ENCODE data around the gene SLC44A5.
"Not testable (repeated sequence)": the region's sequence is repeated elsewhere in the genome, so short reads cannot be mapped to it uniquely, and the experiment has no call there.

SLC44A5 gene

GRCh38 chr1:75250114-75250513 lies 360.8 kb downstream of the SLC44A5 start:
- not testable (repeated sequence) for H3K36me3 ChIP-seq (ENCODE audit: insufficient read depth, low read length); H3K9ac ChIP-seq (ENCODE audit: low read length); H3K9me3 ChIP-seq (ENCODE audit: low read length); H3K27me3 ChIP-seq (ENCODE audit: control insufficient read depth in 1 of 2, insufficient read depth in 2 of 2, low read length in 2 of 2); H3K27ac ChIP-seq (ENCODE audit: low read depth, low read length); H3K4me1 ChIP-seq (ENCODE audit: insufficient read depth, low read length); H3K4me3 ChIP-seq (ENCODE audit: low read depth in 1 of 2, low read length in 2 of 2)

GRCh38 chr1:75245239-75245638 lies 365.7 kb downstream of the SLC44A5 start:
- Histone ChIP-seq H3K36me3 (ENCODE audit: insufficient read depth, low read length) (no peaks in the 10 kb centered on the region), H3K9ac (ENCODE audit: low read length) (no peak overlapping the region), H3K27me3 (ENCODE audit: control insufficient read depth in 1 of 2, insufficient read depth in 2 of 2, low read length in 2 of 2) (no peaks in the 10 kb centered on the region), H3K27ac (ENCODE audit: low read depth, low read length) (no peak overlapping the region), H3K4me3 (ENCODE audit: low read depth in 1 of 2, low read length in 2 of 2) (no peak overlapping the region), H3K9me3 (ENCODE audit: low read length) (no peaks in the 10 kb centered on the region), H3K4me1 (ENCODE audit: insufficient read depth, low read length) (no peaks in the 10 kb centered on the region)

- Histone ChIP-seq H3K4me1 (ENCODE audit: insufficient read depth, low read length) (no peaks in the 10 kb centered on the region), H3K4me3 (ENCODE audit: low read depth in 1 of 2, low read length in 2 of 2) (no peak overlapping the region), H3K9ac (ENCODE audit: low read length) (no peak overlapping the region), H3K9me3 (ENCODE audit: low read length) (no peaks in the 10 kb centered on the region), H3K36me3 (ENCODE audit: insufficient read depth, low read length) (no peaks in the 10 kb centered on the region), H3K27ac (ENCODE audit: low read depth, low read length) (no peak overlapping the region), H3K27me3 (ENCODE audit: control insufficient read depth in 1 of 2, insufficient read depth in 2 of 2, low read length in 2 of 2) (no peaks in the 10 kb centered on the region)
These were observed 367.8 kb downstream of the SLC44A5 start for GRCh38 chr1:75243124-75243523.

- no peak overlapping the region for H3K9ac ChIP-seq (ENCODE audit: low read length)
- H3K36me3 ChIP-seq (ENCODE audit: insufficient read depth, low read length): no peaks in the 10 kb centered on the region
- H3K4me3 ChIP-seq (ENCODE audit: low read depth in 1 of 2, low read length in 2 of 2): no peak overlapping the region
- H3K9me3 ChIP-seq (ENCODE audit: low read length): no peaks in the 10 kb centered on the region
- H3K27ac ChIP-seq (ENCODE audit: low read depth, low read length): no peak overlapping the region
- no peaks in the 10 kb centered on the region for H3K27me3 ChIP-seq (ENCODE audit: control insufficient read depth in 1 of 2, insufficient read depth in 2 of 2, low read length in 2 of 2)
- no peaks in the 10 kb centered on the region for H3K4me1 ChIP-seq (ENCODE audit: insufficient read depth, low read length)
These were observed 373.6 kb downstream of the SLC44A5 start for GRCh38 chr1:75237316-75237715.

- Histone ChIP-seq H3K9me3 (ENCODE audit: low read length) (no peaks in the 10 kb centered on the region), H3K27me3 (ENCODE audit: control insufficient read depth in 1 of 2, insufficient read depth in 2 of 2, low read length in 2 of 2) (no peaks in the 10 kb centered on the region), H3K4me1 (ENCODE audit: insufficient read depth, low read length) (no peaks in the 10 kb centered on the region), H3K9ac (ENCODE audit: low read length) (no peak overlapping the region), H3K4me3 (ENCODE audit: low read depth in 1 of 2, low read length in 2 of 2) (no peak overlapping the region), H3K36me3 (ENCODE audit: insufficient read depth, low read length) (no peaks in the 10 kb centered on the region), H3K27ac (ENCODE audit: low read depth, low read length) (no peak overlapping the region)
These were observed 376.4 kb downstream of the SLC44A5 start for GRCh38 chr1:75234562-75234961.

GRCh38 chr1:75233302-75233929 lies 377.5 kb downstream of the SLC44A5 start:
- no peaks in the 10 kb centered on the region for H3K36me3 ChIP-seq (ENCODE audit: insufficient read depth, low read length)
- no peaks in the 10 kb centered on the region for H3K4me1 ChIP-seq (ENCODE audit: insufficient read depth, low read length)
- no peaks in the 10 kb centered on the region for H3K27me3 ChIP-seq (ENCODE audit: control insufficient read depth in 1 of 2, insufficient read depth in 2 of 2, low read length in 2 of 2)
- no peaks in the 10 kb centered on the region for H3K9me3 ChIP-seq (ENCODE audit: low read length)
- H3K9ac ChIP-seq (ENCODE audit: low read length): no peak overlapping the region
- no peak overlapping the region for H3K27ac ChIP-seq (ENCODE audit: low read depth, low read length)
- no peak overlapping the region for H3K4me3 ChIP-seq (ENCODE audit: low read depth in 1 of 2, low read length in 2 of 2)

- Histone ChIP-seq H3K27ac (ENCODE audit: low read depth, low read length) (no peak overlapping the region), H3K9ac (ENCODE audit: low read length) (no peak overlapping the region), H3K36me3 (ENCODE audit: insufficient read depth, low read length) (no peaks in the 10 kb centered on the region), H3K4me3 (ENCODE audit: low read depth in 1 of 2, low read length in 2 of 2) (no peak overlapping the region), H3K27me3 (ENCODE audit: control insufficient read depth in 1 of 2, insufficient read depth in 2 of 2, low read length in 2 of 2) (no peaks in the 10 kb centered on the region), H3K9me3 (ENCODE audit: low read length) (no peaks in the 10 kb centered on the region), H3K4me1 (ENCODE audit: insufficient read depth, low read length) (no peaks in the 10 kb centered on the region)
These were observed 390.8 kb downstream of the SLC44A5 start for GRCh38 chr1:75220072-75220471.

- Histone ChIP-seq H3K4me3 (ENCODE audit: low read depth in 1 of 2, low read length in 2 of 2) (no peak overlapping the region), H3K4me1 (ENCODE audit: insufficient read depth, low read length) (no peaks in the 10 kb centered on the region), H3K27me3 (ENCODE audit: control insufficient read depth in 1 of 2, insufficient read depth in 2 of 2, low read length in 2 of 2) (no peaks in the 10 kb centered on the region), H3K9me3 (ENCODE audit: low read length) (no peaks in the 10 kb centered on the region), H3K9ac (ENCODE audit: low read length) (no peak overlapping the region), H3K36me3 (ENCODE audit: insufficient read depth, low read length) (no peaks in the 10 kb centered on the region), H3K27ac (ENCODE audit: low read depth, low read length) (no peak overlapping the region)
These were observed 396.9 kb downstream of the SLC44A5 start for GRCh38 chr1:75214017-75214416.

- no peak overlapping the region for H3K9ac ChIP-seq (ENCODE audit: low read length)
These were observed 399.3 kb downstream of the SLC44A5 start for GRCh38 chr1:75211648-75212047.

GRCh38 chr1:75208862-75209261 lies 402.1 kb downstream of the SLC44A5 start:
- Histone ChIP-seq H3K4me3 (ENCODE audit: low read depth in 1 of 2, low read length in 2 of 2) (no peak overlapping the region), H3K27ac (ENCODE audit: low read depth, low read length) (no peak overlapping the region), H3K9ac (ENCODE audit: low read length) (no peak overlapping the region), H3K36me3 (ENCODE audit: insufficient read depth, low read length) (no peaks in the 10 kb centered on the region), H3K4me1 (ENCODE audit: insufficient read depth, low read length) (no peaks in the 10 kb centered on the region), H3K9me3 (ENCODE audit: low read length) (no peaks in the 10 kb centered on the region), H3K27me3 (ENCODE audit: control insufficient read depth in 1 of 2, insufficient read depth in 2 of 2, low read length in 2 of 2) (no peaks in the 10 kb centered on the region)

More at GRCh38 chr1:75211648-75212047, 399.3 kb downstream of the SLC44A5 start:
- Histone ChIP-seq H3K4me3 (ENCODE audit: low read depth in 1 of 2, low read length in 2 of 2) (no peak overlapping the region), H3K27ac (ENCODE audit: low read depth, low read length) (no peak overlapping the region), H3K27me3 (ENCODE audit: control insufficient read depth in 1 of 2, insufficient read depth in 2 of 2, low read length in 2 of 2) (no peaks in the 10 kb centered on the region), H3K36me3 (ENCODE audit: insufficient read depth, low read length) (no peaks in the 10 kb centered on the region), H3K4me1 (ENCODE audit: insufficient read depth, low read length) (no peaks in the 10 kb centered on the region), H3K9me3 (ENCODE audit: low read length) (no peaks in the 10 kb centered on the region)

- H3K9me3 ChIP-seq (ENCODE audit: low read length): no peaks in the 10 kb centered on the region
- H3K9ac ChIP-seq (ENCODE audit: low read length): no peak overlapping the region
- H3K27me3 ChIP-seq (ENCODE audit: control insufficient read depth in 1 of 2, insufficient read depth in 2 of 2, low read length in 2 of 2): no peaks in the 10 kb centered on the region
- H3K36me3 ChIP-seq (ENCODE audit: insufficient read depth, low read length): no peaks in the 10 kb centered on the region
- no peaks in the 10 kb centered on the region for H3K4me1 ChIP-seq (ENCODE audit: insufficient read depth, low read length)
- no peak overlapping the region for H3K4me3 ChIP-seq (ENCODE audit: low read depth in 1 of 2, low read length in 2 of 2)
- H3K27ac ChIP-seq (ENCODE audit: low read depth, low read length): no peak overlapping the region
These were observed 407.3 kb downstream of the SLC44A5 start for GRCh38 chr1:75203415-75204277.

- Histone ChIP-seq H3K4me3 (ENCODE audit: low read depth in 1 of 2, low read length in 2 of 2) (no peak overlapping the region), H3K27ac (ENCODE audit: low read depth, low read length) (no peak overlapping the region), H3K27me3 (ENCODE audit: control insufficient read depth in 1 of 2, insufficient read depth in 2 of 2, low read length in 2 of 2) (no peaks in the 10 kb centered on the region), H3K9me3 (ENCODE audit: low read length) (no peaks in the 10 kb centered on the region), H3K9ac (ENCODE audit: low read length) (no peak overlapping the region), H3K36me3 (ENCODE audit: insufficient read depth, low read length) (no peaks in the 10 kb centered on the region), H3K4me1 (ENCODE audit: insufficient read depth, low read length) (no peaks in the 10 kb centered on the region)
These were observed 408.2 kb downstream of the SLC44A5 start for GRCh38 chr1:75202751-75203150.

All from muscle layer of colon (tissue), 2 donors.